Measurements from ENCODE around the gene SNRNP40.
"Not testable (repeated sequence)": the region's sequence is repeated elsewhere in the genome, so short reads cannot be mapped to it uniquely, and the experiment has no call there.

SNRNP40 gene

DNA sequence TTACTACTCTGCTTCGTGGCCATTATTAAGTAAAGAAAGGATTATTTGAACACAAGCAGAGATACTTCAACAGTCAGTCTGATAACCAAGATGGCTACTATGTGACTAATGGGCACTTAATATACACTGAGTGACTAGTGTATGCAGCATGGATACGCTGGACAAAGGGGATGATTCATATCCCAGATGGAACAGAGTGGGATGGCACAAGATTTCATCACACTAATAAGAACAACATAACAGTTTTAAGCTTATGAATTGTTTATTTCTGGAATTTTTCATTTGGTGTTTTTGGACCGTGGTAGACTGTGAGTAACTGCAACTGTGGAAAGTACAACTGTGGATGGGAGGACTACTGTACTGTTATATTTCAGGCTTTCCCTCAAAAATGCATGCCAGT, 9.7 kb upstream of the SNRNP40 start:
- Mint-ChIP-seq H3K36me3 (ENCODE audit: insufficient read depth) (peaks cover 21% of the 10 kb centered on the region), H3K27me3 (no peaks in the 10 kb centered on the region), H3K27ac (ENCODE audit: low read depth) (no peak overlapping the region), H3K4me1 (peaks cover 13% of the 10 kb centered on the region), H3K4me3 (no peak overlapping the region), H3K9me3 (no peaks in the 10 kb centered on the region)
- DNase-seq (ENCODE audit: low spot score in 2 of 2) (no peak), ATAC-seq (replicated peaks; ENCODE audit: extremely low read depth, poor library complexity, severe bottlenecking) (no peak)

GRCh38 chr1:31302709-31303441, 6.3 kb upstream of the SNRNP40 start:
- Mint-ChIP-seq H3K4me3 (no peak overlapping the region), H3K27me3 (no peaks in the 10 kb centered on the region), H3K4me1 (peaks cover 13% of the 10 kb centered on the region), H3K36me3 (ENCODE audit: insufficient read depth) (peaks cover 9% of the 10 kb centered on the region), H3K27ac (ENCODE audit: low read depth) (peak overlapping the region; percentile 67), H3K9me3 (no peaks in the 10 kb centered on the region)
- ATAC-seq (replicated peaks; ENCODE audit: extremely low read depth, poor library complexity, severe bottlenecking) (no peak), DNase-seq (ENCODE audit: low spot score in 2 of 2) (no peak)

DNA sequence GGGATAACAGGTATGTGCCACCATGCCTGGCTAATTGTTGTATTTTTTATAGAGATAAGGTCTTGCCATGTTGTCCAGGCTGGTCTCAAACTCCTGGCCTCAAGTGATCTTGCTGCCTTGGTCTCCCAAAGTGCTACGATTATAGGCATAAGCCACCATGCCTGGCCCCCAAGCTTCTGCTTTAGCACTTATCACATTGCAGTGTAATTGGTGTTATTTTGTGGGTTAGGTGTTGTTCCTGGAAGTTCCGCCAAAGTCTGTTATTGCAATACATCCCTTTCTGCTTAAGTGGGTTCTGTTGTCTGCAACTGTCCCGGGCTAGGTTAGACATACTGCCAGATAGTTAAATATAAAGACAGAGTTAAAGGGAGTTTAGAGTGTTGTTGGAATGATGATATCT, 3.6 kb upstream of the SNRNP40 start:
- H3K27ac Mint-ChIP-seq (ENCODE audit: low read depth) = peak overlapping the region; percentile 61
- H3K4me3 Mint-ChIP-seq = peak overlapping the region; percentile 45
- peaks cover 6% of the 10 kb centered on the region for H3K4me1 Mint-ChIP-seq
- DNase-seq (ENCODE audit: low spot score in 2 of 2) = no peak
- no peaks in the 10 kb centered on the region for H3K9me3 Mint-ChIP-seq
- H3K27me3 Mint-ChIP-seq = no peaks in the 10 kb centered on the region
- H3K36me3 Mint-ChIP-seq (ENCODE audit: insufficient read depth) = peaks cover 7% of the 10 kb centered on the region
- no peak for ATAC-seq (replicated peaks; ENCODE audit: extremely low read depth, poor library complexity, severe bottlenecking)

DNA sequence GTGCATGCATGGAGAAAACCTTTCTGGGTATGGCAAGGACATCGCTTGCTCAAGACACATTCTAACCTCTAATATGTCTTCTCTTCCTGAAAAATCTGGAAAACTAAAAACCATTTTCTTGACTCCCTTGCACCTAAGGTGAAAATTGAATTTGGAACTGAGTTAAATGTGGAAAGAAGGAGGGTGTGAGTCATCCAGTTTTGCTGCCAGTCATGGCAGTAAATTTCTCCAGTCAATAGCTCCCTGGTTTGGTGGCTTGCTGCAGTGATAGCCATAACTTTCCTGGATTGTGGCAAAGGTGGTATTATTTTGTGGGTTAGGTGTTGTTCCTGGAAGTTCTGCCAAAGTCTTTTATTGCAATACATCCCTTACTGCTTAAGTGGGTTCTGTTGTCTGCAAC, 2.8 kb upstream of the SNRNP40 start:
- no peak for DNase-seq (ENCODE audit: low spot score in 2 of 2)
- Mint-ChIP-seq H3K27me3 (no peaks in the 10 kb centered on the region), H3K4me1 (peaks cover 6% of the 10 kb centered on the region), H3K36me3 (ENCODE audit: insufficient read depth) (peaks cover 11% of the 10 kb centered on the region), H3K4me3 (no peak overlapping the region), H3K27ac (ENCODE audit: low read depth) (peak overlapping the region; percentile 61), H3K9me3 (no peaks in the 10 kb centered on the region)
- no peak for ATAC-seq (replicated peaks; ENCODE audit: extremely low read depth, poor library complexity, severe bottlenecking)

GRCh38 chr1:31297277-31298247, 974 bp upstream of the SNRNP40 start:
- no peak for ATAC-seq (replicated peaks; ENCODE audit: extremely low read depth, poor library complexity, severe bottlenecking)
- H3K36me3 Mint-ChIP-seq (ENCODE audit: insufficient read depth) = peaks cover 21% of the 10 kb centered on the region
- no peaks in the 10 kb centered on the region for H3K9me3 Mint-ChIP-seq
- DNase-seq (ENCODE audit: low spot score in 2 of 2) = no peak
- H3K27ac Mint-ChIP-seq (ENCODE audit: low read depth) = no peak overlapping the region
- peaks cover 5% of the 10 kb centered on the region for H3K4me1 Mint-ChIP-seq
- no peaks in the 10 kb centered on the region for H3K27me3 Mint-ChIP-seq
- H3K4me3 Mint-ChIP-seq = no peak overlapping the region

DNA sequence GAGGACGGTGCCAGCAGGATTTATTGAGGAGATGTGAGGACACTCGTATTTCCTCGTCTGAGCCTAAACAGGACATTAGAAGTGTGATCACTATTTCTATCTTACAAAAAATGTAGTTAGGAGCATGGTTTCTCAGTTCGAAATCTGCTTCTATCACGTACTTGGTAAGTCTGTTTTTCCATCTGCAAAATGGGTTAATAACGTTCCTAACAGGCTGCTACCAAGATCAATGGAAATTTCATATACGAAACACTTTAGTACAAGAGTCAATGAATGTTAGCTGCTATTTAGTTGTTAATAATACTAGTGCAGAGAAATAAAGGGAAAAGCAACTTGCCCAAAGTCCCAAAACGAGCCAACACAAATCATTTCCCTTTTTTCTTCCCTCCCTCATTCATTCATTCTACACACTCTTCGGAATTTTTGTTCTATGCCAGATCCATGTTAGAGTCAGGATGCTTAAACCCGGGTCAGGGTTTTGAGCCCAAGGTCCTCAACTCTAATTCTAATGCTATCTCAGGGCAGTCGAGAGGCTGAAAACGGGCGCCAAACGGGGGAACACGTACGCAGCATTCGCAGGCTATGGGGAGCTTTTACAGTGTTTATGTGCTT, 608 bp downstream of the SNRNP40 start:
- Mint-ChIP-seq H3K36me3 (ENCODE audit: insufficient read depth) (peaks cover 32% of the 10 kb centered on the region), H3K4me3 (no peak overlapping the region), H3K27ac (ENCODE audit: low read depth) (no peak overlapping the region), H3K9me3 (no peaks in the 10 kb centered on the region), H3K27me3 (no peaks in the 10 kb centered on the region), H3K4me1 (peaks cover 6% of the 10 kb centered on the region)
- DNase-seq (ENCODE audit: low spot score in 2 of 2) = no peak
- no peak for ATAC-seq (replicated peaks; ENCODE audit: extremely low read depth, poor library complexity, severe bottlenecking)

DNA sequence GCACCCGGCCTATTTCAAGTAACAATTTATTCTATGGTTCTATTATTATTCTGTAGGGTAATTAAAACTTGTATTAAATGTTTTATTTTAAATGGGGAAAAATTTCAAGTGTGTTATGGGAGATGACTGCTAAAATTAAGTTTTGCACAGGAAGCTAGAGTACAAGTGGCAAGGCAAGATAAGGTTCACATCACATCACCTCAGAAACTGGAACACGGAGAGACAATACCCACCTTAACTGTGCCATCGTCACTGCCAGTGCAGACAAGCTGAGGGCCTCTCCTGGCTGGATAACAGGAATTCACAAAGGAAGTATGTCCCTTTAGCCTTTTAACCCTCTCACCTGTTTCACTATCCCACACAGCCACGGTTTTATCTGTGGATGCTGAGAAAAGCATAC, 7.6 kb downstream of the SNRNP40 start:
- Mint-ChIP-seq H3K27me3 (no peaks in the 10 kb centered on the region), H3K27ac (ENCODE audit: low read depth) (no peak overlapping the region), H3K36me3 (ENCODE audit: insufficient read depth) (peaks cover 65% of the 10 kb centered on the region), H3K9me3 (no peaks in the 10 kb centered on the region), H3K4me3 (no peak overlapping the region), H3K4me1 (peaks cover 12% of the 10 kb centered on the region)
- ATAC-seq (replicated peaks; ENCODE audit: extremely low read depth, poor library complexity, severe bottlenecking) (no peak), DNase-seq (ENCODE audit: low spot score in 2 of 2) (no peak)

GRCh38 chr1:31287791-31288190, 8.8 kb downstream of the SNRNP40 start:
- DNase-seq (ENCODE audit: low spot score in 2 of 2); H3K4me3 Mint-ChIP-seq; H3K27ac Mint-ChIP-seq (ENCODE audit: low read depth); H3K27me3 Mint-ChIP-seq; H3K9me3 Mint-ChIP-seq; ATAC-seq (replicated peaks; ENCODE audit: extremely low read depth, poor library complexity, severe bottlenecking): not testable (repeated sequence)
- Mint-ChIP-seq H3K4me1 (peaks cover 15% of the 10 kb centered on the region), H3K36me3 (ENCODE audit: insufficient read depth) (peaks cover 65% of the 10 kb centered on the region)

DNA sequence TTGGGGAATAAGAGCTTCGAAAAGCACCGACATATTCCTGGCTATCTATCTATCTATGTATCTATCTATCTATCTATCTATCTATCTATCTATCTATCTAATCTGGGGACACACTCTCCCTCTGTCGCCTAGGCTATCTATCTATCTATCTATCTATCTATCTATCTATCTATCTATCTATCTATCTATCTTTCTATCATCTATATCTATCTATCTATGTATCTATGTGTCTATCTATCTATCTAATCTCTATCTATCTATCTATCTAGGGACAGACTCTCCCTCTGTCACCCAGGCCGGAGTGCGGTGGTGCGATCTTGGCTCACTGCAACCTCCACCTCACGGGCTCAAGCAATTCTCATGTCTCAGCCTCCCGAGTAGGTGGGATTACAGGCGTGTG, 14.2 kb downstream of the SNRNP40 start:
- DNase-seq (ENCODE audit: low spot score in 2 of 2); H3K4me3 Mint-ChIP-seq; ATAC-seq (replicated peaks; ENCODE audit: extremely low read depth, poor library complexity, severe bottlenecking); H3K27me3 Mint-ChIP-seq; H3K27ac Mint-ChIP-seq (ENCODE audit: low read depth); H3K9me3 Mint-ChIP-seq: not testable (repeated sequence)
- Mint-ChIP-seq H3K4me1 (peaks cover 11% of the 10 kb centered on the region), H3K36me3 (ENCODE audit: insufficient read depth) (peaks cover 58% of the 10 kb centered on the region)

DNA sequence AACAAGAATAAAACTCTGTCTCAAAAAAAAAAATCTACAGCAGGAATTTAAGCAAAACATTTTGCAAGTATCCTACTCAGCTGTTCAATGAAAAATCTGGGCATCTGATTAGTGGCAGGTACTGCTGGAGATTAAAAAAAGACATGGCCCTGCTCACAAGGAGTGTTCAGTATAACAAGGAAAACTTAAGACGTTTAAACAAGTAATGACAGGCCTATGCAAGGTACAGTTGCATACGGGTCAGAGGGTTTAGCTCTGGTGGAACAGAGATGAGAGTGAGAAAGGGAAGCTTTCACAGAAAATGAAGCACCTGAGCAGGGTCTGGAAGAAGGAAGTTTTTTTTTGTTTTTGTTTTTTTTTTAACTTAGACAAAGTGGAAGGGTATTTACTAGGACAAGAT, 23.0 kb downstream of the SNRNP40 start:
- Mint-ChIP-seq H3K27ac (ENCODE audit: low read depth) (no peak overlapping the region), H3K4me3 (no peak overlapping the region), H3K9me3 (no peaks in the 10 kb centered on the region), H3K36me3 (ENCODE audit: insufficient read depth) (peaks cover 68% of the 10 kb centered on the region), H3K4me1 (peaks cover 8% of the 10 kb centered on the region), H3K27me3 (no peaks in the 10 kb centered on the region)
- DNase-seq (ENCODE audit: low spot score in 2 of 2) (no peak), ATAC-seq (replicated peaks; ENCODE audit: extremely low read depth, poor library complexity, severe bottlenecking) (no peak)

DNA sequence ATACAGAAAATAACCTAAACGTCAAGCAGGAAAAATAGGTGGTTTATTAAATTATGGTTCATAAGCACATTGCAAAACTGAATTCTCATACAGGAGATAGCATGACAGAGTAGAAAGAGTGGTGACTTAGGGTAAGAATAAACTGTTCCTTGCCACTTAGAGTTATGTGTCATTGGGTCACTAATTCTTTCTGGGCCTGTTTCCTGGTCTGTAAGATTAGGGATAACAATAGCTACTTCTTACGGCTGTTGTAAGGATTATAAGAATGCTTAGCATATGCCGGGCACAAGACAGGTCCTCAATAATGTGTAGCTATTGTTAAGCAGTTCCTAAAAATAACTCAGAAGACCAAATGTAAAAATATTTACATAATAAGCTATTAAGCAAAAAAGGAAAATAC, 24.2 kb downstream of the SNRNP40 start:
- H3K36me3 Mint-ChIP-seq (ENCODE audit: insufficient read depth) = peaks cover 65% of the 10 kb centered on the region
- ATAC-seq (replicated peaks; ENCODE audit: extremely low read depth, poor library complexity, severe bottlenecking) (no peak), DNase-seq (ENCODE audit: low spot score in 2 of 2) (no peak)
- no peak overlapping the region for H3K4me3 Mint-ChIP-seq
- no peaks in the 10 kb centered on the region for H3K27me3 Mint-ChIP-seq
- no peaks in the 10 kb centered on the region for H3K9me3 Mint-ChIP-seq
- H3K27ac Mint-ChIP-seq (ENCODE audit: low read depth) = no peak overlapping the region
- peaks cover 6% of the 10 kb centered on the region for H3K4me1 Mint-ChIP-seq

DNA sequence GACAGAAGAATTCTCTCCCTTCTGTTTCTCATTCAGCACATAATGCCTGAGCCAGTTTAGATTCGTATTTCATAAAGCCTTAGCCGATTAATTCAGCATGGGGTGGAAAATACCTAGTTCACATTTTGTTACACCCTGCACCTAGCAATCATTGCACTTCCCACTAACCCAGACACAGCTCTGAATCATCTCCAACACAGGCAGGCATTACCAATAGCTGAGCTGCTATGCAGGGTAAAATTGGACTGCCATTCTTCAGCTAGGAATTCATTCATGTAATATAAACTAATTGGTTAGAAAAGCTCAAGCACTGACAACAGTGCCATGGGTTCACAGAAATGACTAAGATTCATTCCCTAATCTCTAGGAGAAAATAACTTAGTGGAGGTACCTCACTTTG, 30.0 kb downstream of the SNRNP40 start:
- no peaks in the 10 kb centered on the region for H3K27me3 Mint-ChIP-seq
- DNase-seq (ENCODE audit: low spot score in 2 of 2) = no peak
- H3K4me1 Mint-ChIP-seq = no peaks in the 10 kb centered on the region
- H3K9me3 Mint-ChIP-seq = no peaks in the 10 kb centered on the region
- no peak overlapping the region for H3K4me3 Mint-ChIP-seq
- H3K27ac Mint-ChIP-seq (ENCODE audit: low read depth) = no peak overlapping the region
- ATAC-seq (replicated peaks; ENCODE audit: extremely low read depth, poor library complexity, severe bottlenecking) = no peak
- peaks cover 56% of the 10 kb centered on the region for H3K36me3 Mint-ChIP-seq (ENCODE audit: insufficient read depth)

Measured in central memory CD8-positive, alpha-beta T cell (primary cell).